Measurements from ENCODE around the gene GPR142. TPM values are rescaled to one million over a fixed set of nuclear protein-coding genes. Genes with fewer than 3 reads are reported as not detected.

Gene GPR142
- total RNA-seq, 1 experiment from 2014 or later, result 0.33 TPM

- H3K23ac ChIP-seq (ENCODE audit: insufficient read length, low read depth, low read length), result no peak overlapping the region
- no peak overlapping the region for H2BK20ac ChIP-seq (ENCODE audit: low read depth, low read length, poor library complexity, severe bottlenecking)
- H3K4me1 ChIP-seq (ENCODE audit: insufficient read depth, low read length), result no peaks in the 10 kb centered on the region
Measured at GRCh38 chr17:74412581-74412980, 45.3 kb downstream of the GPR142 start.

More at GRCh38 chr17:74412581-74412980, 45.3 kb downstream of the GPR142 start:
- Histone ChIP-seq H3K79me1 (ENCODE audit: insufficient read depth, low read depth, low read length, poor library complexity, severe bottlenecking) (no peaks in the 10 kb centered on the region), H2BK120ac (ENCODE audit: low read depth, low read length, poor library complexity, severe bottlenecking) (no peak overlapping the region), H3K9me3 (ENCODE audit: control insufficient read depth, low read depth, low read length) (no peaks in the 10 kb centered on the region), H3T11ph (ENCODE audit: low read length) (no peak overlapping the region), H3K56ac (ENCODE audit: insufficient read length, low read depth, low read length) (no peak overlapping the region), H3K27ac (ENCODE audit: insufficient read length, low read depth, low read length) (no peak overlapping the region), H4K91ac (ENCODE audit: insufficient read length, low read depth, low read length) (no peak overlapping the region), H3K79me2 (ENCODE audit: insufficient read depth, low read length) (no peaks in the 10 kb centered on the region), H3K9ac (ENCODE audit: extremely low read depth, insufficient read length, low read length) (no peak overlapping the region), H3K4ac (ENCODE audit: low read depth, low read length) (no peak overlapping the region), H2BK5ac (ENCODE audit: insufficient read length, low read length) (no peak overlapping the region), H2BK12ac (ENCODE audit: insufficient read length, low read depth, low read length) (no peak overlapping the region), H4K20me1 (ENCODE audit: control insufficient read depth, insufficient read depth, insufficient read length) (no peaks in the 10 kb centered on the region), H4K8ac (replicated peaks; ENCODE audit: insufficient read length, low read depth, low read length) (no peak overlapping the region), H3K4me2 (ENCODE audit: insufficient read depth, insufficient read length, low read length) (no peak overlapping the region), H2AK5ac (ENCODE audit: insufficient read length, low read length) (no peak overlapping the region), H2BK15ac (ENCODE audit: low read depth, low read length) (no peak overlapping the region), H3K14ac (ENCODE audit: insufficient read depth, low read length) (no peak overlapping the region), H3K27me3 (ENCODE audit: insufficient read depth, low read length) (no peaks in the 10 kb centered on the region), H3K23me2 (ENCODE audit: insufficient read length, low read depth, low read length, poor library complexity, severe bottlenecking) (no peaks in the 10 kb centered on the region), H2AFZ (ENCODE audit: low read length) (no peak overlapping the region), H3K18ac (ENCODE audit: insufficient read length, low read depth, low read length) (no peak overlapping the region), H4K5ac (ENCODE audit: insufficient read length, low read depth, low read length) (no peak overlapping the region)
- Mint-ChIP-seq H3K4me3 (no peak overlapping the region), H3K27me3 (ENCODE audit: low read depth) (peaks cover 3% of the 10 kb centered on the region), H3K36me3 (ENCODE audit: insufficient read depth in 1 of 3, low read depth in 3 of 3) (peaks cover 0 to 6% (median 0%) of the 10 kb centered on the region in 3 experiments; a peak in 3 of 7 replicates), H3K4me1 (peaks cover 4 to 9% of the 10 kb centered on the region in 2 experiments; a peak in 3 of 4 replicates), H3K9me3 (peaks cover 0 to 6% of the 10 kb centered on the region in 2 experiments; a peak in 1 of 5 replicates), H3K27ac (no peak overlapping the region)
- no CpG with 5 or more reads among the region's 8 CpGs for WGBS (ENCODE audit: extremely low coverage, insufficient read length, low lambda C conversion rate)
- DNase-seq, result no peak
- TF ChIP-seq, protein P1, sequence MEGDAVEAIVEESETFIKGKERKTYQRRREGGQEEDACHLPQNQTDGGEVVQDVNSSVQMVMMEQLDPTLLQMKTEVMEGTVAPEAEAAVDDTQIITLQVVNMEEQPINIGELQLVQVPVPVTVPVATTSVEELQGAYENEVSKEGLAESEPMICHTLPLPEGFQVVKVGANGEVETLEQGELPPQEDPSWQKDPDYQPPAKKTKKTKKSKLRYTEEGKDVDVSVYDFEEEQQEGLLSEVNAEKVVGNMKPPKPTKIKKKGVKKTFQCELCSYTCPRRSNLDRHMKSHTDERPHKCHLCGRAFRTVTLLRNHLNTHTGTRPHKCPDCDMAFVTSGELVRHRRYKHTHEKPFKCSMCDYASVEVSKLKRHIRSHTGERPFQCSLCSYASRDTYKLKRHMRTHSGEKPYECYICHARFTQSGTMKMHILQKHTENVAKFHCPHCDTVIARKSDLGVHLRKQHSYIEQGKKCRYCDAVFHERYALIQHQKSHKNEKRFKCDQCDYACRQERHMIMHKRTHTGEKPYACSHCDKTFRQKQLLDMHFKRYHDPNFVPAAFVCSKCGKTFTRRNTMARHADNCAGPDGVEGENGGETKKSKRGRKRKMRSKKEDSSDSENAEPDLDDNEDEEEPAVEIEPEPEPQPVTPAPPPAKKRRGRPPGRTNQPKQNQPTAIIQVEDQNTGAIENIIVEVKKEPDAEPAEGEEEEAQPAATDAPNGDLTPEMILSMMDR (conservative IDR thresholded peaks at IDR 0.05), result no peak
